Neural progenitor cell (in vitro differentiated cells): ENCODE measurements around the gene ZNF540. TPM values are rescaled to one million over a fixed set of nuclear protein-coding genes. Genes with fewer than 3 reads are reported as not detected.

Experiments
- DNase-seq: peaks from one replicate; pipeline ENCODE4 v3.0.0-alpha.2; 2016; ENCODE audit warnings: low spot score
- H2AFZ ChIP-seq: fragments of 200-600 bp; sonication (generic); replicated peaks from 2 replicates; pipeline ENCODE4 v1.6.1; 2016; ENCODE audit warnings: antibody characterized with exemption
- H3F3A ChIP-seq: fragments of 200-600 bp; sonication (generic); 2 replicates; pipeline ENCODE4 v1.6.1; 2016; ENCODE audit warnings: antibody characterized with exemption, low read depth
- H3K27ac ChIP-seq: fragments of 200-600 bp; sonication (generic); 2 replicates; pipeline ENCODE4 v1.5.1; 2016; ENCODE audit warnings: mild to moderate bottlenecking
- H3K27me3 ChIP-seq: fragments of 200-600 bp; sonication (generic); 2 replicates; pipeline ENCODE4 v1.6.1; 2016; ENCODE audit warnings: mild to moderate bottlenecking, moderate library complexity
- H3K36me3 ChIP-seq: fragments of 200-600 bp; sonication (generic); 2 replicates; pipeline ENCODE4 v1.5.1; 2016
- H3K4me1 ChIP-seq: fragments of 200-600 bp; sonication (generic); 2 replicates; pipeline ENCODE4 v1.6.1; 2016; ENCODE audit warnings: mixed run types
- H3K4me2 ChIP-seq: fragments of 200-600 bp; sonication (generic); 2 replicates; pipeline ENCODE4 v1.6.1; 2016
- H3K4me3 ChIP-seq: fragments of 200-600 bp; sonication (generic); 2 replicates; pipeline ENCODE4 v1.5.1; 2016
- H3K79me2 ChIP-seq: fragments of 200-600 bp; sonication (generic); 2 replicates; pipeline ENCODE4 v1.6.1; 2016; ENCODE audit warnings: low read depth
- H3K9ac ChIP-seq: fragments of 200-600 bp; sonication (generic); 2 replicates; pipeline ENCODE4 v1.6.1; 2016
- H3K9me3 ChIP-seq: fragments of 200-600 bp; sonication (generic); 2 replicates; pipeline ENCODE4 v1.5.1; 2016; ENCODE audit warnings: low read depth
- H4K20me1 ChIP-seq: fragments of 200-600 bp; sonication (generic); 2 replicates; pipeline ENCODE4 v1.6.1; 2016; ENCODE audit warnings: low read depth
- H3K27ac Mint-ChIP-seq: 3 replicates; pipeline ENCODE4 v1.8.0; 2021; ENCODE audit warnings: mixed read lengths
- H3K27me3 Mint-ChIP-seq: 2 replicates; pipeline ENCODE4 v1.8.0; 2022; ENCODE audit warnings: low read depth, mild to moderate bottlenecking, inconsistent platforms, moderate library complexity, mixed read lengths; ENCODE audit not compliant: insufficient read depth
- H3K36me3 Mint-ChIP-seq: 3 replicates; pipeline ENCODE4 v1.8.0; 2021; ENCODE audit warnings: mixed read lengths
- H3K4me1 Mint-ChIP-seq: 3 replicates; pipeline ENCODE4 v1.8.0; 2021; ENCODE audit warnings: mixed read lengths
- H3K4me3 Mint-ChIP-seq: 3 replicates; pipeline ENCODE4 v1.8.0; 2021; ENCODE audit warnings: mild to moderate bottlenecking, moderate library complexity, mixed read lengths
- H3K9me3 Mint-ChIP-seq: 3 replicates; pipeline ENCODE4 v1.8.0; 2020; ENCODE audit warnings: mixed read lengths
- CTCF ChIP-seq: fragments of 200-600 bp; sonication (generic); IDR thresholded peaks from 2 replicates; pipeline ENCODE4 v1.5.1; 2017; ENCODE audit warnings: antibody characterized with exemption, mild to moderate bottlenecking
- EZH2 ChIP-seq: fragments of 200-600 bp; sonication (generic); IDR thresholded peaks from 2 replicates; pipeline ENCODE4 v1.6.1; 2017; ENCODE audit warnings: antibody characterized with exemption, mild to moderate bottlenecking, moderate library complexity
- EZH2phosphoT487 ChIP-seq: fragments of 200-600 bp; sonication (generic); IDR thresholded peaks from 2 replicates; pipeline ENCODE4 v1.6.1; 2017; ENCODE audit warnings: antibody characterized with exemption
- total RNA-seq: library from RNA; depleted of rRNA; stranded (reverse); fragments of >200 nt; gene quantifications from 2 replicates; pipeline ENCODE4 v1.2.3, GENCODE V29; 2015; ENCODE audit warnings: low replicate concordance

The ZNF540 gene
- total RNA-seq, 1 donor from 2014 or later: 0.11 TPM

- peaks cover 56% of the 10 kb centered on the region for H3K36me3 Mint-ChIP-seq
- H3K4me3 Mint-ChIP-seq: no peak overlapping the region
- peaks cover 2% of the 10 kb centered on the region for H3K27me3 Mint-ChIP-seq
- no peaks in the 10 kb centered on the region for H3K4me1 ChIP-seq
- TF ChIP-seq EZH2 (no peak), EZH2phosphoT487 (no peak), CTCF (no peak)
- H3K4me1 Mint-ChIP-seq: no peaks in the 10 kb centered on the region
- H3K4me3 ChIP-seq: no peak overlapping the region
- H3K27ac ChIP-seq: no peak overlapping the region
- H3K27me3 ChIP-seq: no peaks in the 10 kb centered on the region
- H3F3A ChIP-seq: no peaks in the 10 kb centered on the region
- peaks cover 64% of the 10 kb centered on the region for H3K9me3 Mint-ChIP-seq
- no peak overlapping the region for H3K9ac ChIP-seq
- H4K20me1 ChIP-seq: no peaks in the 10 kb centered on the region
- H3K79me2 ChIP-seq: no peaks in the 10 kb centered on the region
- H3K36me3 ChIP-seq: peaks cover 56% of the 10 kb centered on the region
- no peak overlapping the region for H3K4me2 ChIP-seq
- H2AFZ ChIP-seq: no peak overlapping the region
- no peak overlapping the region for H3K27ac Mint-ChIP-seq
- H3K9me3 ChIP-seq: peaks cover 67% of the 10 kb centered on the region
- DNase-seq: no peak
Measured at GRCh38 chr19:37635076-37636056, 40.7 kb downstream of the ZNF540 start.

GRCh38 chr19:37654118-37654517, 59.4 kb downstream of the ZNF540 start:
- Histone ChIP-seq H3K9me3 (no peaks in the 10 kb centered on the region), H3K4me1 (peaks cover 15% of the 10 kb centered on the region), H3F3A (peaks cover 32% of the 10 kb centered on the region), H3K4me3 (peak overlapping the region; percentile 68), H3K36me3 (no peaks in the 10 kb centered on the region), H4K20me1 (peaks cover 3% of the 10 kb centered on the region), H3K9ac (peak overlapping the region; percentile 47), H3K79me2 (peaks cover 60% of the 10 kb centered on the region), H2AFZ (peak overlapping the region; percentile 77), H3K4me2 (peak overlapping the region; percentile 79), H3K27me3 (no peaks in the 10 kb centered on the region), H3K27ac (peak overlapping the region; percentile 62)
- H3K27me3 Mint-ChIP-seq: peaks cover 4% of the 10 kb centered on the region
- TF ChIP-seq EZH2: no peak
- H3K36me3 Mint-ChIP-seq: peaks cover 34% of the 10 kb centered on the region
- peak overlapping the region; percentile 89 for H3K4me3 Mint-ChIP-seq
- no peak for DNase-seq
- H3K9me3 Mint-ChIP-seq: peaks cover 58% of the 10 kb centered on the region
- peaks cover 11% of the 10 kb centered on the region for H3K4me1 Mint-ChIP-seq
- H3K27ac Mint-ChIP-seq: peak overlapping the region; percentile 44

- Mint-ChIP-seq H3K4me1 (peaks cover 11% of the 10 kb centered on the region), H3K4me3 (peak overlapping the region; percentile 89), H3K9me3 (peaks cover 56% of the 10 kb centered on the region), H3K27me3 (peaks cover 4% of the 10 kb centered on the region), H3K27ac (peak overlapping the region; percentile 44), H3K36me3 (peaks cover 27% of the 10 kb centered on the region)
- Histone ChIP-seq H3K79me2 (peaks cover 53% of the 10 kb centered on the region), H2AFZ (peak overlapping the region; percentile 77), H3K4me1 (peaks cover 15% of the 10 kb centered on the region), H3K27ac (peak overlapping the region; percentile 62), H3K36me3 (no peaks in the 10 kb centered on the region), H3F3A (peaks cover 32% of the 10 kb centered on the region), H3K9me3 (peaks cover 3% of the 10 kb centered on the region), H3K9ac (peak overlapping the region; percentile 47), H4K20me1 (peaks cover 3% of the 10 kb centered on the region), H3K4me3 (peak overlapping the region; percentile 68), H3K27me3 (no peaks in the 10 kb centered on the region), H3K4me2 (peak overlapping the region; percentile 79)
- TF ChIP-seq EZH2phosphoT487 (no peak), CTCF (no peak), EZH2 (no peak)
- DNase-seq: peak; percentile 74
Measured at GRCh38 chr19:37654629-37655300, 60.1 kb downstream of the ZNF540 start.
